Bronchus fibroblast of lung (primary cell): ENCODE data around the gene C1GALT1C1L. TPM values are rescaled to one million over a fixed set of nuclear protein-coding genes. Genes with fewer than 3 reads are reported as not detected.

ENCODE experiments used
- total RNA-seq: library from RNA; depleted of rRNA; stranded (reverse); fragments of >200 nt; gene quantifications from 2 replicates; pipeline ENCODE4 v1.2.3, GENCODE V29; 2015

Gene C1GALT1C1L
- 0.50 and 1.0 TPM in 2 replicates for total RNA-seq

GRCh38 chr2:43676322-43677050, at the start of gene C1GALT1C1L:
Gene C1GALT1C1L, minus strand, starts transcription at chr2:43676429. Its CDS starts 107 bp downstream, at chr2:43676322.

GRCh38 chr2:43637030-43637803, 39.0 kb downstream of the C1GALT1C1L start, which contains the start of gene PLEKHH2:
Gene PLEKHH2, plus strand, starts transcription at chr2:43637260. Its CDS starts 7,414 bp downstream, at chr2:43644674.

Other genes starting within 250 kb of the C1GALT1C1L start
- 16.3 and 16.4 TPM in 2 replicates for gene THADA, start 80.4 kb downstream of the C1GALT1C1L start, total RNA-seq
- gene PLEKHH2, start 39.2 kb downstream of the C1GALT1C1L start, total RNA-seq: 1.0 and 1.2 TPM in 2 replicates
- 11.4 and 17.8 TPM in 2 replicates for gene DYNC2LI1, start 97.6 kb upstream of the C1GALT1C1L start, total RNA-seq
- not detected in 2 replicates for gene ABCG5, start 162.4 kb upstream of the C1GALT1C1L start, total RNA-seq
- gene ABCG8, start 162.5 kb upstream of the C1GALT1C1L start, total RNA-seq: not detected in 2 replicates